ENCODE measurements around the gene CHRM4.
"Not testable (repeated sequence)": the region's sequence is repeated elsewhere in the genome, so short reads cannot be mapped to it uniquely, and the experiment has no call there.

The CHRM4 gene

GRCh38 chr11:46381048-46381818, 10.3 kb downstream of the CHRM4 start, which contains the start of gene MDK:
TSS of gene MDK (plus strand) at chr11:46381669. CDS start at chr11:46382058, 389 bp downstream.
- Histone ChIP-seq H3K36me3 (ENCODE audit: insufficient read depth, low read length) (no peaks in the 10 kb centered on the region), H3K27ac (ENCODE audit: low read depth, low read length) (peak within 1 kb of the TSS; percentile 32; the same call in 1 of the 2 replicates), H3K79me2 (ENCODE audit: control insufficient read depth, insufficient read depth, low read length, unreplicated experiment) (no peaks in the 10 kb centered on the region), H2AFZ (ENCODE audit: low read length, unreplicated experiment) (peak within 1 kb of the TSS; percentile 54), H3K4me1 (ENCODE audit: control insufficient read depth, insufficient read depth, low read length, unreplicated experiment) (peaks cover 15% of the 10 kb centered on the region), H3K27me3 (ENCODE audit: insufficient read depth, low read length) (no peaks in the 10 kb centered on the region), H3K4me3 (ENCODE audit: low read depth, low read length) (peak within 1 kb of the TSS; percentile 84)

- H3K36me3 ChIP-seq (ENCODE audit: insufficient read depth, low read length) = no peaks in the 10 kb centered on the region
- peak overlapping the region; percentile 80 for H3K4me3 ChIP-seq (ENCODE audit: low read depth, low read length)
- H2AFZ ChIP-seq (ENCODE audit: low read length, unreplicated experiment) = peak overlapping the region; percentile 54
- peaks cover 15% of the 10 kb centered on the region for H3K4me1 ChIP-seq (ENCODE audit: control insufficient read depth, insufficient read depth, low read length, unreplicated experiment)
- H3K27me3 ChIP-seq (ENCODE audit: insufficient read depth, low read length) = no peaks in the 10 kb centered on the region
- no peaks in the 10 kb centered on the region for H3K79me2 ChIP-seq (ENCODE audit: control insufficient read depth, insufficient read depth, low read length, unreplicated experiment)
- peak overlapping the region; percentile 32; the same call in 1 of the 2 replicates for H3K27ac ChIP-seq (ENCODE audit: low read depth, low read length)
Observed at GRCh38 chr11:46380340-46381047, 11.1 kb downstream of the CHRM4 start.

- not testable (repeated sequence) for H3K36me3 ChIP-seq (ENCODE audit: insufficient read depth, low read length); H3K27me3 ChIP-seq (ENCODE audit: insufficient read depth, low read length); H3K79me2 ChIP-seq (ENCODE audit: control insufficient read depth, insufficient read depth, low read length, unreplicated experiment); H3K27ac ChIP-seq (ENCODE audit: low read depth, low read length); H2AFZ ChIP-seq (ENCODE audit: low read length, unreplicated experiment); H3K4me3 ChIP-seq (ENCODE audit: low read depth, low read length)
- H3K4me1 ChIP-seq (ENCODE audit: control insufficient read depth, insufficient read depth, low read length, unreplicated experiment) = peaks cover 15% of the 10 kb centered on the region
Observed at GRCh38 chr11:46379482-46380293, 11.9 kb downstream of the CHRM4 start.

GRCh38 chr11:46378811-46379481, 12.6 kb downstream of the CHRM4 start:
- H3K4me1 ChIP-seq (ENCODE audit: control insufficient read depth, insufficient read depth, low read length, unreplicated experiment) = peaks cover 12% of the 10 kb centered on the region
- H3K79me2 ChIP-seq (ENCODE audit: control insufficient read depth, insufficient read depth, low read length, unreplicated experiment) = no peaks in the 10 kb centered on the region
- no peak overlapping the region for H2AFZ ChIP-seq (ENCODE audit: low read length, unreplicated experiment)
- no peaks in the 10 kb centered on the region for H3K27me3 ChIP-seq (ENCODE audit: insufficient read depth, low read length)
- no peak overlapping the region for H3K4me3 ChIP-seq (ENCODE audit: low read depth, low read length)
- H3K36me3 ChIP-seq (ENCODE audit: insufficient read depth, low read length) = no peaks in the 10 kb centered on the region
- H3K27ac ChIP-seq (ENCODE audit: low read depth, low read length) = no peak overlapping the region

- H3K4me1 ChIP-seq (ENCODE audit: control insufficient read depth, insufficient read depth, low read length, unreplicated experiment) = peaks cover 5% of the 10 kb centered on the region
- H3K27me3 ChIP-seq (ENCODE audit: insufficient read depth, low read length) = no peaks in the 10 kb centered on the region
- H3K79me2 ChIP-seq (ENCODE audit: control insufficient read depth, insufficient read depth, low read length, unreplicated experiment) = no peaks in the 10 kb centered on the region
- H3K36me3 ChIP-seq (ENCODE audit: insufficient read depth, low read length) = no peaks in the 10 kb centered on the region
- H3K27ac ChIP-seq (ENCODE audit: low read depth, low read length) = no peak overlapping the region
- no peak overlapping the region for H3K4me3 ChIP-seq (ENCODE audit: low read depth, low read length)
- no peak overlapping the region for H2AFZ ChIP-seq (ENCODE audit: low read length, unreplicated experiment)
Observed at GRCh38 chr11:46378296-46378695, 13.3 kb downstream of the CHRM4 start.

- H3K27ac ChIP-seq (ENCODE audit: low read depth, low read length) = no peak overlapping the region
Observed at GRCh38 chr11:46377831-46378230, 13.7 kb downstream of the CHRM4 start.

GRCh38 chr11:46377290-46377689, 14.3 kb downstream of the CHRM4 start:
- H3K79me2 ChIP-seq (ENCODE audit: control insufficient read depth, insufficient read depth, low read length, unreplicated experiment) = no peaks in the 10 kb centered on the region
- H2AFZ ChIP-seq (ENCODE audit: low read length, unreplicated experiment) = no peak overlapping the region
- no peak overlapping the region for H3K27ac ChIP-seq (ENCODE audit: low read depth, low read length)
- no peak overlapping the region for H3K4me3 ChIP-seq (ENCODE audit: low read depth, low read length)
- H3K4me1 ChIP-seq (ENCODE audit: control insufficient read depth, insufficient read depth, low read length, unreplicated experiment) = no peaks in the 10 kb centered on the region
- H3K27me3 ChIP-seq (ENCODE audit: insufficient read depth, low read length) = no peaks in the 10 kb centered on the region
- H3K36me3 ChIP-seq (ENCODE audit: insufficient read depth, low read length) = no peaks in the 10 kb centered on the region

More at GRCh38 chr11:46377831-46378230, 13.7 kb downstream of the CHRM4 start:
- Histone ChIP-seq H3K79me2 (ENCODE audit: control insufficient read depth, insufficient read depth, low read length, unreplicated experiment) (no peaks in the 10 kb centered on the region), H3K36me3 (ENCODE audit: insufficient read depth, low read length) (no peaks in the 10 kb centered on the region), H3K27me3 (ENCODE audit: insufficient read depth, low read length) (no peaks in the 10 kb centered on the region), H3K4me1 (ENCODE audit: control insufficient read depth, insufficient read depth, low read length, unreplicated experiment) (peaks cover 2% of the 10 kb centered on the region), H2AFZ (ENCODE audit: low read length, unreplicated experiment) (no peak overlapping the region), H3K4me3 (ENCODE audit: low read depth, low read length) (no peak overlapping the region)

- no peak overlapping the region for H2AFZ ChIP-seq (ENCODE audit: low read length, unreplicated experiment)
- H3K27ac ChIP-seq (ENCODE audit: low read depth, low read length) = no peak overlapping the region
- H3K27me3 ChIP-seq (ENCODE audit: insufficient read depth, low read length) = no peaks in the 10 kb centered on the region
- no peaks in the 10 kb centered on the region for H3K4me1 ChIP-seq (ENCODE audit: control insufficient read depth, insufficient read depth, low read length, unreplicated experiment)
- no peaks in the 10 kb centered on the region for H3K79me2 ChIP-seq (ENCODE audit: control insufficient read depth, insufficient read depth, low read length, unreplicated experiment)
- no peak overlapping the region for H3K4me3 ChIP-seq (ENCODE audit: low read depth, low read length)
- H3K36me3 ChIP-seq (ENCODE audit: insufficient read depth, low read length) = no peaks in the 10 kb centered on the region
Observed at GRCh38 chr11:46376258-46377050, 15.1 kb downstream of the CHRM4 start.

GRCh38 chr11:46375392-46376101, 16.0 kb downstream of the CHRM4 start:
- H3K79me2 ChIP-seq (ENCODE audit: control insufficient read depth, insufficient read depth, low read length, unreplicated experiment) = no peaks in the 10 kb centered on the region
- H2AFZ ChIP-seq (ENCODE audit: low read length, unreplicated experiment) = no peak overlapping the region
- H3K4me3 ChIP-seq (ENCODE audit: low read depth, low read length) = no peak overlapping the region
- H3K27me3 ChIP-seq (ENCODE audit: insufficient read depth, low read length) = no peaks in the 10 kb centered on the region
- H3K4me1 ChIP-seq (ENCODE audit: control insufficient read depth, insufficient read depth, low read length, unreplicated experiment) = no peaks in the 10 kb centered on the region
- no peak overlapping the region for H3K27ac ChIP-seq (ENCODE audit: low read depth, low read length)
- no peaks in the 10 kb centered on the region for H3K36me3 ChIP-seq (ENCODE audit: insufficient read depth, low read length)
